HG03432 (cell line): ENCODE results near the gene IBSP.

ENCODE experiments used
- ATAC-seq: cut with Tn5 transposase; IDR thresholded peaks from one replicate; pipeline ENCODE4 v1.9.1; 2021; ENCODE audit warnings: mild to moderate bottlenecking, moderate library complexity; ENCODE audit not compliant: unreplicated experiment

The IBSP gene, protein sequence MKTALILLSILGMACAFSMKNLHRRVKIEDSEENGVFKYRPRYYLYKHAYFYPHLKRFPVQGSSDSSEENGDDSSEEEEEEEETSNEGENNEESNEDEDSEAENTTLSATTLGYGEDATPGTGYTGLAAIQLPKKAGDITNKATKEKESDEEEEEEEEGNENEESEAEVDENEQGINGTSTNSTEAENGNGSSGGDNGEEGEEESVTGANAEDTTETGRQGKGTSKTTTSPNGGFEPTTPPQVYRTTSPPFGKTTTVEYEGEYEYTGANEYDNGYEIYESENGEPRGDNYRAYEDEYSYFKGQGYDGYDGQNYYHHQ

DNA sequence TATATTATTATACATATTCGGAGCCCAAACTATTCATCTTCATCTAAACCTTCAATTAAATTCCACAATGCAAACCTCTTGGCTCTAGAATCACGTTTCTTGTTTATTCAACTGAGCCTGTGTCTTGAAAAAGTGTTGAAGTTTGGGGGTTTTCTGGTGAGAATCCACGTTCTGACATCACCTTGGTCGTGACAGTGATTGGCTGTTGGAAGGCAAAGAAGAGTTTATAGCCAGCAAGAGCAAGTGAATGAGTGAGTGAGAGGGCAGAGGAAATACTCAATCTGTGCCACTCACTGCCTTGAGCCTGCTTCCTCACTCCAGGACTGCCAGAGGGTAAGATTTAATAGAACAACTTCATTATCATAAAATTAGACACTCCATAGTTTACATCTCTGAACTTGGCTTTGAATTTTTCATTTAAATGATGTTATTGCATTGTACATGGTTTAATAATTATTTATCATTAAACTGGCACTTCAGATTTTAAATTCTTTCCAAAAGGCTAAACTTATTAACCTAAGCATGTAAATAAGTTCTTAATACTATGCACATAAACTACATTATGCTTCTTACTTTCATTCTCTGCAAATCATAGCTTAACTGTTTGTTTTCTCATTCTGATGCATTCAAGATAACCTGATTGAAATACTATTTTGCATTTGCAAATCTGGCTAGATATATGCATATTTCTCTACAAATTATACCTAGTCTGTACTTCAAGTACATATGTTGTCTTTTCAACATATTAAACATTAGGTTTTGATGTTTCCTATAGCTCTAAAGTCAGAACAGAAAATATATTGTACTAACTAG is at the start of gene IBSP:
Gene IBSP, plus strand, starts transcription at position 254 of the 813 bp plus-strand sequence. CDS start 2,808 bp downstream, outside the sequence.
- no peak for ATAC-seq

DNA sequence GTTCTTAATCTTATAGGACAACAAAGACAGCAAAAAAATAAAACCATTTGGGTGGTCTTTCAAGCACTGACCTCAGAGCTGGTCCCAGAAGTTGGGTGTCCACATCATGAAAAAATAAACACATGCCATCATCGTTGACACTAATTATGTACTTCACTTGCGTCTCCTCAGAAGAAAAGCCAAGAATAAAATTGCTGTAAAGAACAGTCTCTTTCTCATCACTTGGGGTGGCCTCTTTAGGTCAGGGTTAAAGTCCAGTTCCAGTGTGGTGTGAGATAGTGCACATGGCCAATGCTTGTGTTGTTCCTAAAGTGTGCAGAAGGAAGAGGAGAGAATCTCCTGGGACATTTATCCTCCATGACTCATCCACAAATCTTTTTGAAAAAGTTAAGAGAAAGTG is 49.5 kb upstream of the IBSP start:
- ATAC-seq = no peak

DNA sequence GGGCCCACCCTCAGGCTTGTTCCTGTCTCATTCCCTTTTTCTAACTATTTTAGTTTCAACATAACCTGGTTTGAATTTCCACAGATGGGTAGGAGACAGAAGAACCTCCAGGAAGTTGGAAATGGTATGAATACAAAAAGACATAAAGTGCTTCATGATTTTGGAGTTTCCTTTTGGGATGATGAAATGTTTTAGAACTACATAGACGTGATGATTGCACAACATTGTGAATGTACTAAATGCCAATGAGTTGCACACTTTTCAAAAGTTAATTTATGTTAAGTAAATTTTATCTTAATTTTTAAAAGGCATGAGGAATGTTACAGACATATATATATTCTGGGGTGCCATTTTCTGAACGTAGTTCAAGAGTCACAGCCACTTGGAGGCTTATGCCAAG is 41.1 kb upstream of the IBSP start:
- no peak for ATAC-seq

DNA sequence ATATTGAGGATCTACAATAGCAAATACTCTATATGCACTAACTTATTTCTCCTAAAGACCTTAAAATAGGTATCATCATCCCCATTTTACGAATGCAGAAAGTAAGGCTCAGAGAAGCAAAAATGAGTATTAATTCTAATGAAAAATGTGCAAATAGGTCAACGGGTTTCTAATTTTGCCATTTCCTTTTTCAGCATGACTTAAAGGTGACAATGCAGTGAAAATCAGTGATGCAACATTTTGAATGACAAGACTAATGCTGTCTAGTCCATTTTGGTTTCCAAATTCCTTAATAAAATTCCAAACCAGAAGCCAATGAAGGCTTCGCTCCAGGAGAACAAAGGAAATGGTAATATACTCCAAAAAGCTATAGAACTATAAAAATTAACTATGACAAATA is 37.0 kb upstream of the IBSP start:
- ATAC-seq = no peak

DNA sequence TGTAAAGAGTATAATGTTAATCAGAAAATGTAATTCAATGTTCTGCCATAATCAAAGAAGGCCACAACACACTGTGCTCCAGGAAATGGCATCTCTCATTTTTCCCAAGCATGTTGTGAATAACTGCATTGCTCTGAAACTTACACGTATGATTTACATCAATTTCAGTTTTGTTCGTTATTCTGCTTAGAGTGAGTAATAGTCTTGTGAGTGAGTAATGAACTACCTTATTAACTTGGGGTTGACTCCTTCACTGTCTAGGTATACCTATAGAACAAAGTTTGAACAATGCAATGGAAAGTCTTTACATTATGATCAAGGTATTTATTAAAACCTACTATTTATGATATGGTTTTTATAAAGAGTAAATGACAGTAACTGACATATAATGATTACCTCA is 17.8 kb upstream of the IBSP start:
- no peak for ATAC-seq

DNA sequence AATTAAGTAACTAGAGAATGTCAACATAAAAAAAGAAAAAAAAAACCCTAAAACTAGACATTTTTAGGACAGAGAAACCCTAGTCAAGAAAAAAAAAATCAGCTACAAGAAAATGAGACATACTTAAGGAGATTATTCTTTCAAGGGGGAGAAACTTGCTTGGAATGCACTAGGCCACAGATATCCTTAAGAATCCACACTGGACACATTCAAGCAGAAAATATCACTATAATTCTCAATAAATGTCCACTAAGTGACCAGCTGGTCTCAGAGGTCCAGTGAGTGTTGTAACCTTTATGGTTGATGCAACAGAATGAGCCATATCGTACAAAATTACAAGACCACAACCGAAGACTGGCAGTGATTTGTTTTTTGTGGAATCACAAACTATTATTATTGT is 15.6 kb upstream of the IBSP start:
- no peak for ATAC-seq

DNA sequence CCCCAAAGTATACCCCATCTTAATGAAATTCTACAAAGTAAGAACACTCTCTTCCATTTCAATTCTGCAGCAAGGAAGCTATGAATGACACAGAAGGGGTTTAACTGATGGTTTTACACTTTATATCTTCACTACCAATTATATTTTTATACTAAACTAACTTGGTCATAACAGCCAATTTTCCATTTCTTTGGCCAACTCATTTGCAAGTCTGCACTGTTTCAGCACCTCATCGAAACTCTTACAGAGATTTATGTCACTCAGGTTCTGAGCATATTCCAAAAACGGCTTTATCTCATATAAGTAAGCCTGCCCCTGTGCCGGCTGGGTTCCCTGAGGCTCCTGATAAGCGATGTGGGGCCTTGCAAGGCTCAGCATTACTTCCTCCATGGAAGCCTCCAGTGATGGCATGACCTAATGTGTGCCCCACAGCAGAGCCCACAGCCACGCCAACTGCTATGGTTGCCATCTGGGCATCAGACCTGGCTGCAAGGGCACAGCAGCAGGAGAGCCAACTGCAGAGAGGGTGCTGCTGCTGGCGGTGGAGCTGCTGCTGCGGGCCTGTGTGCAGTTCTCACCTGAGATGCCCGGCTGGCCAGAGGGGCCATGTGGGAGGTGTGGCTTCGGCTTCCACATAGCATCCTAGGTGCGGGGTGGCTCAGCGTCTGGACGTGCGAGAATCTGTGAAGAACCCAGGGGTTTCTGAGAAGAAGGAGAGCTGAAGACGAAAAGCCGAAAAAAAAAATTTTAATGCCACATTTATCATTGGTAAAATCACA is 13.4 kb upstream of the IBSP start:
- ATAC-seq = no peak

DNA sequence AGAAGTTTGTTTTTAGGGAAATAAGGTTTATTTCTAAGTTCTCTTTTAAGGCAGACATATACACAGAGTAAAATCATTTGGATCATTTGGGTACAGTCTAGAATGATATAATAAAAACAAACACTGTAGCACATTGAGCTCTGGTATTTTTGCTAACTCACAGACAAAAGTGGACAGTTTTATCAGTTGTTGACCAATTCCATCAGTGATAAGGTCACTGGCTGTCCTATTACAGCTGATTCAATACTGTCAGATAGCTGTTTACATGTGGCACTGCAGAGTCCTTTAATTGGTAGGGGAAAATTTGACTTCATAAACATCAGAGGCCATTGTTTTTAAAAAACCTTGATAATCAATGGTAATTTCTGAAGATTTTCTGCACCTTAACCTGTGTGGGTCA is 3.5 kb downstream of the IBSP start:
- ATAC-seq = no peak

DNA sequence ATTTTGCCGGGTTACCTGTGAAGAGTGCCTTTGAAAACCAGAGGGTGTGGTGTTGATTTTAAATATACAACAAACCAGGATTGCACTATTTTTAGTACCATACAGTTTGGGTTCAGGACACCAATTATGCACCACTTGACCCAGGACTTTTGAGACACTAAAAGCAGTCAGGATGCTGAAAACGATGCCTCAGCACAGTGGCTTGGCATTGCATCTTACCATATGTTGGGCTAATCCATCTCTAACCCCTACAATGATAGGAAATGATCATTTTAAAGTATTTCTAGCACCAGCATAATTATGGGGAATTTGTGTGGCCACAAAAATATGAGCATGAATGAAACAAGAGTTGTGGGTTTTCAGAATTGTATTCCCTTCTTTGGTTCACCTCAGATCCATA is 4.1 kb downstream of the IBSP start:
- ATAC-seq = no peak

DNA sequence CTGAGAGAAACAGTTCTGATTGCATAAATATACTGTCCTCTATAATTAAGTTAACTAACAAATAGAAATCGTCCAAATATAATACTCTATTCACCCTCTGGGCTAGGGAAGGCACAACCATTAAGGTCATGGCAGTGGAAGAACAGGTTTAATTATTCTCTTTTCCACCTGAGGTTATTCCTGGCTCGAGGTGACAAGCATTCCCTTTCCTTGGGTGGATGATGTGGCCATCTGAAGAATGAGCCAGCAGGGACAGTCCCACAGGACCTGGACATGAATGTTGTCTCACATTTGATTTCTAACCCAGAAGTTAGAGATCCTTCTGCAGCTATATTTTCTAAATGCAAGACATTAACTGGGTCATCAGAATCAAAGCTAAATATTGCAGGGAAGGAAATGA is 5.5 kb downstream of the IBSP start:
- ATAC-seq = no peak

DNA sequence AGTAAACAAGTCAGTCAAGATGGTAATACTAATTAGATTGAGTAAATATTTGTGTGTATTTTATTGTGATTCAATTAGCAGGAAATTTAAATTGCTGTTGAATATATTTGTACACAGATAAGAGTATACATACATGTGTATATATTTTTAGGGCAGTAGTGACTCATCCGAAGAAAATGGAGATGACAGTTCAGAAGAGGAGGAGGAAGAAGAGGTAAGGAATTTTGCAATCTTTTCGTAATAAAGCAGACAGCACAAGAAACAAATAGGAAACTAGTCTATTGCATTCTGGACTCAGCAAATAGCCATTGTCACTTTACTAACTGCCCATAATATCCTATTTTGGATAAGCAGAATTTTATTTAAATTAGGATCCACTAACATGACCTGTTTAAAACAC is 6.6 kb downstream of the IBSP start:
- no peak for ATAC-seq

DNA sequence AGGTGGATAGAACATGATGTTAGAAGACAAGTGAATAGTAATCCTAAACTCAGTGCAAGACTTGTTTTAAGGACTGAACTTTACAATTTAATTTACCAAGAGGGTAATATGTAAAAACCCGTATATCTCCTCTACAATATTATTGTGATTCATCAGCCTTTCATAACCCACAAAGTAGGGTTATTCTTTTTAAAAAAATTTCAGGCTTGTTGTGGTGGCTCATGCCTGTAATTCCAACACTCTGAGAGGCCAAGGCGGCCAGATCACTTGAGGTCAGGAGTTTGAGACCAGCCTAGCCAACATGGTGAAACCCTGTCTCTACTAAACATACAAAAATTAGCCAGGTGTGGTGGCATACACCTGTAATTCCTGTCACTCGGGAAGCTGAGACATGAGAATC is 7.2 kb downstream of the IBSP start:
- ATAC-seq = no peak

DNA sequence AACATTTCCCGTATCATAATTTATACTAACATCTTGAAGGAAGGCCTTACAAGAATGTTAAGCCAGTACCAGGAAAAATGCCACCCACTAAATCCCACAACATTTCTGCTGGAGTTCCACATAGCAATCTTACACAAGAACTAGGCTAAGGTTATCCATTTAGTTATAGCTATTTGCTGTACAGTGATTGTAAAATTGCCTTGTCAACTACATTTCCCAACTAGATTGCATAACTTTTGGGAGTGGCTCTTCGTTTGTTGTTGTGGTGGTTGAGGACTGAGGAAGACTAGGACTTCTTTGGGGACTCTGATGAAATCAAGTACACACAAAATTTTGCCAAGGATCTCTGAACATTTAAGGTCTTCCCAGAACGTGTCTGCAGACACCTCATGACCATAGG is 8.0 kb downstream of the IBSP start:
- ATAC-seq = no peak

DNA sequence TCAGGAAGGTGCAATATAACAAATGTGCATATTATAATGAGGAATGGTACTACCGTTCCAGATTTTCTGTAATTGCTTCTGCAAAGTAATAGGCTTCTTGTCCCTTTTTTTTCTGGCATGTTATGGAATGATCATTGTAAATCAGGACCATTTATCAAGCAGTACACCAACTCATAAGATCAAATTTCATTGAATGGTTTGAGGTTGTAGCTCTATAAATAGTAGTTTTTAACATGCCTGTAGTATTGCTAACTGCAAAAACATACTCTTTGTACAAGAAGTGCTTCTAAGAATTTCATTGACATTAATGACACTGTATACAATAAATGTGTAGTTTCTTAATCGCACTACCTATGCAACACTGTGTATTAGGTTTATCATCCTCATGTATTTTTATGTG is 12.6 kb downstream of the IBSP start:
- no peak for ATAC-seq

DNA sequence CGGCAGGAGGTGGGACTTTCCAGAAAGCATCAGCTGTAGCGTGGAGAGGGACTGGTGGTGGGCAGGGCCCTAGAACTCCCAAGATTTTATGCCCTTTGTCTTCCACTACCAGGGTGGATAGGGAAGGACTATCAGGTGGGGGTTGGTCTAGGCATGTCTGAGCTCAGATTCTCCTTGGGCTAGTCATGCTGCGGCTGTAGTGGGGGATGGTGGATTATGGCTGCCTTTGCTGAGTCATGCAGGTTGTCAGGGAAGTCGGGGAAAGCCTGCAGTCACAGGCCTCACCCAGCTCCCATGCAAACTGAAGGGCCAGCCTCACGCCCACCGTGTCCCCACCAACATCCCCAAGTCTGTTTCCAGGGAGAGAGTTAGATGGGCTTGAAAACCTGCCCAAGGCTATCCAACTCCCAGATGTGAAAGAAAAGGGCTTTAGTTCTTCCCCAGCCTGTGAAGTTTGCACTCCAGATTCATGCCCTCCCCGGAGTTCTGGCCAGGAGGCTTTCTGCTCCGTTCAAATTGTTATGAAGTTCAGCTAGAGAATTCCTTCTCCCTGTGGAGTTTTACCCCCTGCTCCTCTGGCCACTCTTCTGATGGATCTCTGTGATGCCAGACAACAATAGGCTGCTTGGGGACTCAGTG is 20.0 kb downstream of the IBSP start:
- no peak for ATAC-seq

DNA sequence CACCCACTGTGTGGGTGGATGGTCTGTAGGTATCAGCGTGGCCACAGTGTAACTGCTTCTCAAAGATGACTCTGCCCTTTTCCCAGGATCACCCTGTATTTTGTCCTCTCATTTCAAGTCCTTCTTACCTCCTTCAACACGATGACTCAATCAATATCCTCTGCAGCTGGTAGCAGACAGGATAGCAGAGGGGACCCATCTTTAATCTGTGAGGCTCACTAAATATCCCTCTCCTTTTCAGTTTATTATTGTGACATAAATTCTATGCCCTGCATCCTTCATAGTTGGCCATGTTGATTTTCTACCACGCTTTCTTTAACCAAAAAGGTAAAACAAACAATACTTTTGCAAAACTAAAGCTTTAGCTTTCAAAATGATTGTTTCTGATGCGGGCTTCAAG is 23.8 kb downstream of the IBSP start:
- ATAC-seq = no peak

DNA sequence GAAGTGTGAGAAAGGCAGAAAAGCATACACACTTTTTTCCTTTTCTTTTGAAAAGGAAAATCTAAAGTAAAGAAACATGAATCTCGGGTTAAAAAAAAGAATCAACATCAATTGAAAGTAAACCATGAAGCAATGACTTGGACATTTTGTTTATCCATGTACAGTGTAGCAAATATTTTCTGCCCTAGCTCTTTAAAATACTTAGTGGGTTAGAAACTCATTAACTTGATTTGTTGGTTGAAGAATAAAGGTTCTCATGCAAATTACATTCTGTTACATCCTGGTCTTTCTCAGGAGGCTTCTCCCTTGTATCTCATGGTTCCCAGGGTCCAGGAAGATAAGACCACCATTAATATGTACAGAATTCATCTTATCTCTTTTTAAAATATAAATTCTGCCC is 24.4 kb downstream of the IBSP start:
- ATAC-seq = no peak

DNA sequence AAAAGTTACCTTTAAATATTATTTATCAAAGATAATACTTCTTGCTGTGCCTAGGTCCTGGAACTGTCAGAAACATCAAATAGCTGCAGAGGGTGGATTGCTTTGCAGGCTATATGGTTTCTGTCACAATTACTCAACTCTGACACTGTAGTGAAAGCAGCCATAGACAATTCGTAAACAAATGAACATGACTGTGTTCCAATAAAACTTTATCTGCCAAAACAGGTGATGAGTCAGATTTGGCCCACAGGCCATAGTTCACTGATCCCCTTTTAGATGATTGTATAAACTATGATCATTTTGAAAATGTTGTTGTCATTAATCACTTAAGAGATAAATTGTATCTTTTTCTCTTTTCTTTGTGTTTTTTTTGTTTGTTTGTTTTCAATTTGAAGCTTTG is 25.0 kb downstream of the IBSP start:
- no peak for ATAC-seq

DNA sequence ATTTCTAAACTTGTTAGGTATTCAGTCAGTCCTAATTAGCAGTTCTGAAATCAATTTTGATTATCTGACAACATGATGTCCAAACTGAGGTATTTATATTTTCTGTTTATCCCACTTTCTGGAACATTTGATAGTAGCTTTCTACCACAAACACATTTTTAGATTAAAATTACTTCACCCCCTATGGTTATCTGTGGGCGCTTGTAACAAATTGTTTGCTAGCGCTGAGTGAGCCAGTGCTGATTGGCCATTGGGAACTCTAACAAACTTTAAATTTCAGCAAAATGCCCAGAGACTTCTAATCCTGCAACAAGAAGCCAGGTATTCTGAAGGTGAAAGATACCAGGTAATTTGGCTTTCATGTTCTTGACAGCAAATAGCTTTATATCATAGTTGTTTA is 33.3 kb downstream of the IBSP start, which contains the start of gene MEPE:
Gene MEPE, plus strand, starts transcription at position 301 of the 400 bp plus-strand sequence. CDS start 1,746 bp downstream, outside the sequence.
- no peak for ATAC-seq

DNA sequence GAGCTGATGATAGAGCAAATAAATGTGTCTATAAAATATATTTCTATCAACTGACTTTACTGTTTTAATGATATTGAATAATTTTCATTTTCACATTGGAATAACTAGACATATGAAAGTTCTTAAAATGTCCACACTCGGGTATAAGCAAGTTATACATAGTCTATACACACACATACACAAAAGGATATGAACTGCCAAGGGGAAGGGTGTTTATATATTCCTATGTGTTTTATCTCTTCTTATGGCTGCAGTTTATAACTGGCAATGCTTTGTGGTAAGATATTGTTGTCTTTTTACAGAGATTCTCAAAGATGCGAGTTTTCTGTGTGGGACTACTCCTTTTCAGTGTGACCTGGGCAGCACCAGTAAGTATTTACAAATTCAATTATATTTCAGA is 35.0 kb downstream of the IBSP start:
- ATAC-seq = no peak

DNA sequence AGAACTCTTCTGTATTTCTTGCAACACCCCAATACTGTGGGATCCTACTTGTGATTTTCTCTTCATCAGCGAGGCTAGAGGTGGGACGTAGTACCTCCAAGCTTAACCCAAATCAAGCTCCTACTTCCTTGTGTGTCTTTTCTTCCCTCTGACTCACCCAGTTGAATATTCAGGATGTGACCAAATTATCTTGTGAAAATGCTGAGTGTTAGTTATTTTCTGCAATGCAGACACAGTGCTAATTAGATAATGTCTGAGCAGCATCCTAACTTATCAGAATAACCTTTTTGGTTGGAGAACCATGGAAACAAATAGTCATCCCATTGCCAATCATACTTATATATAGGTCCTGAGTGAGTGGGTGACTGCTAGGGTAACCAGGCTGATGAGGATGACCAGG is 35.8 kb downstream of the IBSP start:
- ATAC-seq = no peak
